HTERT RPE-1 (cell line): Measurements from ENCODE around the gene FNDC3B.

Experiments
- in situ Hi-C: fragments of 300-500 bp; cut with MboI; formaldehyde crosslinking; loops from 4 replicates; pipeline ENCODE4 v1.14.3; 2020; ENCODE audit warnings: low sequenced_read_pairs

The FNDC3B gene

GRCh38 chr3:172051957-172052354, 12.6 kb downstream of the FNDC3B start:
- in situ Hi-C loops: no loop called here

DNA sequence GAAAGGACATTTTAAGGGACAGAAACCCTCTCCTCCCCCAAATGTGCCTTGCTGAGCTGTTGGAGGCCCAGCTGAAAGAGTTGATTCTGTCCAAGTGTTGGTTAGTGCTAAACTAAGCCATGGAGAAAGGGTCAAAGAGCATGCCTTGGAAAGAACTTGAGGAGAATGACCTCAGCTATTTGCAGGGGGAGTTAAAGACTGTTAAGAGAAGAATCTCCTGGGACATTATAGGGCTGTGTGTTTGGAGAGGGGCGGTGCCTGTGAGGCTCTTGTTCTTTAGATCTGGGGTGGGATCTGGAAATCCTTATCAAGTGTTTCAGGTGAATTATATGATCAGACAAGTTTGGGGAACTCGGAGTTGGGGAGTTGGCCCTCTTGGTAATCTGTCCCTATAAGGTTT, 13.0 kb downstream of the FNDC3B start:
- in situ Hi-C loops: no loop called here

DNA sequence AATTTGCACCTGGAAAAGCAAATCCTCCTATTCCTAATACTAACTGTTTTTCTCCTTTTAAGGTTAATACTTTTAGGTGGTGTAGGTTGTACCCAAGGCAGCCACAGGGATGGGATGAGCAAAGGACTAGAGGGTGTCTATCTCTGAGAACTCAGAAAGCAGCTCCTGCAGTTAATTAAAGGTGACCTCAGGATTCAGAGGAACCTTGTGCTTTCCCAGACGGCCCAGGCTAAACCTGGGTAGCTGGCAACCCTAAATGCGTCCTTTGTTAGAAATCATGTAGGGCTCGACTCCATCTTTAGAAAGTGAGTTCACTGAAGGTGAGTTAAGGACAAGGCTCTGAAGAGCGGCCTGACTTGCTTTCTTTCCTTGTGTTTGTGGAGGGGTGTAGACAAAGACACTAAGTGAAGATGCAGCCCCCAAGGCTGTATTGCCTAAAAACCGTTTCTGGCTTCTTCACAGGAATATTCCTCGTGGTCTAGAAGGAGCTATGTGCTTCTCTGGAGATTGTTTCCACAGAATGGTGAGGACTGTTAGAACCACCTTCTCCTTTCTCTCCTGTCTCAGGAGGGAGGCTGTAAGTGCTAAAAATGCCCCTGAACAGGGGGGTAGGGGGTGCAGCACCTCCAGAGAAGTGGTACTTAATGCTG, 14.9 kb downstream of the FNDC3B start:
- in situ Hi-C loops: no loop called here

- in situ Hi-C loops: no loop called here
Measured at GRCh38 chr3:172056416-172056815, 17.0 kb downstream of the FNDC3B start.

DNA sequence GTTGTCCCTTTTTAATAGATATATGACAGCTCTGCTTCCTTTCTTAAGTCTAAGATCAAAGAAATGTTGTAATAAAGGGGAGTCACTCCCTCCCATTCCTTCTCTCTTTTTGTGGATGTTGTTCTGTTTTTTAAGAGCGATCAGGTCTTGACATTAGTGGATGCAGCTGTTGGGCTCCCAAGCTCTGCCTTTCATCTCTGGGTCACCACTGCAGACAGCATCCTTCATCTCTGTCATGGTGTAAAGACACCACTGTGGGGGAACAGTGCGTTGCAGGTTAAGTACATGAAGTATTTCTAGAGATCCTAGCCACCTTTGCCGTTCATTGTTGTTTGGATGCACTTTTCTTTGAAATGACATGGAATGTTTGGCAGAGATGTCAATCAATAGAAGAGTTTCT, 17.7 kb downstream of the FNDC3B start:
- in situ Hi-C loops: no loop called here

DNA sequence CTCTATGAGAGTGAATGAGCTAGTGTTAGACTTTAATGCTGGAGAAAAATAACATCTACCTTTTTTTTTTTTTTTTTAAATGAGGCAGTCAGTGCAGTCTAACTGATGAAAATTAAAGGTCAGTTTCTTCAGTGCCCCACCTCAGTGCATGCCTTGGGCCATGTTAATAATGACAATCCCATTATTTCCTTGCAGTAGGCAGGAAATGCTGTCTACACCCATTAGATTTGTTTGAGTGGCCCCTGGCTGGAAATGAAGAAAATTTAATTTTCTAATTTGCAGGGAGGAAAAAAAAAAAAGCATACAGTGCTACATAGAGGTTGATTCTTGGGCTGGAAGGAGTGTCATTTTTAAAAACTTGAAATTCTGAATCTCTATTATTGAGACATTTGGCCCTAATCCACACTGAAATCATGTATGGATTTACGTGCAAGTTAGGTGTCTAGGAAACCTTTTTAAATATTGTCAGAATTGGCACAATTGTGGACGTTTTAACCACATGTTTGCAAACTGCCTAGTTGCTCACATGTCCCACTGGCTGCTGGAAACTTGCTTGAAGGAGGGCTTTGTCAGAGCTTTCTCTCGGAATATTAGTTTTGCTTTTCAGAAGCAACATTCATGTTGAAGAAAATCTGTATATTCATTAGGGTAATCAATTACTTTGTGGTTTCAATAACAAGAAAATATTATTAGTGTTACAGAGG, 18.4 kb downstream of the FNDC3B start:
- in situ Hi-C loops: no loop called here

GRCh38 chr3:172059532-172059931, 20.2 kb downstream of the FNDC3B start:
- in situ Hi-C loops: no loop called here

GRCh38 chr3:172060234-172060633, 20.9 kb downstream of the FNDC3B start:
- in situ Hi-C loops: no loop called here

- in situ Hi-C loops: no loop called here
Measured at GRCh38 chr3:172061724-172062184, 22.4 kb downstream of the FNDC3B start.

- in situ Hi-C loops: no loop called here
Measured at GRCh38 chr3:172062761-172063160, 23.4 kb downstream of the FNDC3B start.

DNA sequence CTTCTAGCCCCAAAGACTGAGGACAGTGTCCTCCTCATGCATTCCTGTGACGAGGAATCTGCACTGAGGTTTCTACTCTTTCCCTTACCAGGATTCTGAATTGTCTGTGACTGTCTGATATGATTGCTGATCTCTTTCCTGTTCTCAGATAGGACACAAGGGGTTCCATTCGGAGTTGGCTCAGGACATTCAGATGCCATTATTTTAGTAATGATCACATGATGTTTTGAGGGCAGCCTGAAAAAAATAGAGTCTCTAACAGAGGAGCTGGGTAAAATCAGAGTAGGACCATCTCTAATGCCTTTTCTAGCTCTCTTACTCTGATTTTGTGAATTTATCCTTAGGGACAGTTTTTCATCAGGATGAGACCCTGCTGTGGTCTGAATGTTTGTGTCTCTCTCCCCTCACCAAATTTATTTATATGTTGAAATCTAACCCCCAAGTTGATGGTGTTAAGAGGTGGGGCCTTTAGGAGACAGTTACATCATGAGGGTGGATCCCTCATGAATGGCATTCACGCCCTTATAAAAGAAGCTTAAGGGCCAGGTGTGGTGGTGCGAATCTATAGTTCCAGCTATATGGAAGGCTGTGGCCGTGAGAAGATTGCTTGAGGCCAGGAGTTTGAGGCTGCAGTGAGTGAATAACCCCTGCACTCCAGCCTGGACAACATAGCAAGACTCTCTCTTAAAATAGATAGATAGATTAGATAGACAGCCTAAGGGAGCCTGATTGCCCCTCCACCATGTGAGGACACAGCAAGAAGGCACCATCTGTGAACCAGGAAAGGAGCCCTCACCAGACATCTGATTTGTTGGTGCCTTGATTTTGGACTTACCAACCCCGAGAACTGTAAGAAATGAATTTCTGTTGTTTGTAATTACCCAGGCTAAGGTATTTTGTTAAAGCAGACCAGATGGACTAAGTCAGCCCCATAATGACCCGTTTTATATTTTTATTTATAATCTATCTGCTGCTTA, 24.4 kb downstream of the FNDC3B start:
- in situ Hi-C loops: no loop called here

DNA sequence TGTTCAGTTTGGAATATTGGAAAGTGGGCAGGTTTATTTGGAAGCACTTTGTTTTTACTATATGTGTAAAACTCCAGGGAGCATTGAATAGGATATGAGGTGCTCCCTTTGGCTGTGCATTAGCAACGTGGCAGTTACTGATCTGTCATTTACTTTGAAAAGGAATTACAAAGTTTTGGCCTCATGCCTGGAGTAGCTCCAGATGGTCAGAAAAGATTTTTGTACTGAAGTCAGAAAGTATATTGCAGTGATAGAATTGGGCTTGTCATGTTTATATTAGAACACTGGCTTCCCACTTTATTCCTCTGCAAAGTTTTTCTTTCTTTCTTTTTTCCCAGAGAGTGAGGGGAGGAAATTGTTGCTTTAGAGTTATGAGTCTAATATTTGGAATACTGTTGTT, 26.1 kb downstream of the FNDC3B start:
- in situ Hi-C loops: no loop called here

- in situ Hi-C loops: no loop called here
Measured at GRCh38 chr3:172065967-172066762, 26.8 kb downstream of the FNDC3B start.

GRCh38 chr3:172066880-172067796, 27.8 kb downstream of the FNDC3B start:
- in situ Hi-C loops: no loop called here

DNA sequence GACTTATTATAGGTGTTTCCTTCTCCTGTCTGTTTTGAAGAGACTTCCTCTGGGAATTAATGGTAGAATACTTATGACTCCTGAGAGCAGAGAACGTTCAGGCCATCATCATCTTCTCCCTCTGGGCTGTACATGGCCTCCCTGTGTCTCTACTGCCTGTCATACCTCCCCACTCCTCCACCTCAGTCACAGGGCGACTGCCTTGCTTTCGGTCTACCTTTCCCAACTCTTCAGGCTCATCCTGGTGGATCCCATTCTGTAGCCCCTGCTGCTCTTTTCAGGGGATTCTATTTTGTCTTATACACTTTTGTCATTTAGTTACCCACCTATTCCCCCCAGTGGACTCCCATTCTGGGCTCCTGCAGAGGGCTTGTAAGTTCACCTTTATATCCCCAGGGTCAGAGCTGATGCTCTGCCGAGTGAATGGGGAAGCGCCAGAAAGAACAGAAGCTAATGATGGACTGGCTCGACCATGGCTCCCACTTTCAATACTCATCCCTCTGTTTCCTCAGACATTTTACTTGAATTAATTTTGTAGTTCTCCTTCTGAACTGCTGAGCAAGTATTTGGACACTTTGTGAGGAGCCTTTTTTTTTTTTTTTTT, 28.6 kb downstream of the FNDC3B start:
- in situ Hi-C loops: no loop called here

DNA sequence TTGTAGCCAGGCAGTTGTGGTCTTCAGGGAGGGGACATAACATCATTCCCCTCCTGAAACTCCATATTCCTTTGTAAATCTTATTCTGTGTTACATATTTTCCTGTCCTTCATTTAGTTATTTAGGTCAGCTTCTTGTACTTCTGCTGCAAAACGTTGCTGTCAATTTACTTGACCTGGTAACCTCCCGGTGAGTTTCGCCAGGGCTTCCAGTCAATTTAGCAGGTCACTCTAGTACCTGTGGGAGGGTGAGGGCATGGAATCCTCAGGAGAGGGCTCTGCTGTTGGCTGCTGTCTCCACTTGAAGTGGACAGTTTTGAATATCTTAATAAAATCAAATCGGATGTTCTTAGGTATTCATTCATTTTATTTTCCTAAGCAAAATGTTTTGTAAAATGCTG, 29.6 kb downstream of the FNDC3B start:
- in situ Hi-C loops: no loop called here

- in situ Hi-C loops: no loop called here
Measured at GRCh38 chr3:172069478-172069877, 30.1 kb downstream of the FNDC3B start.

DNA sequence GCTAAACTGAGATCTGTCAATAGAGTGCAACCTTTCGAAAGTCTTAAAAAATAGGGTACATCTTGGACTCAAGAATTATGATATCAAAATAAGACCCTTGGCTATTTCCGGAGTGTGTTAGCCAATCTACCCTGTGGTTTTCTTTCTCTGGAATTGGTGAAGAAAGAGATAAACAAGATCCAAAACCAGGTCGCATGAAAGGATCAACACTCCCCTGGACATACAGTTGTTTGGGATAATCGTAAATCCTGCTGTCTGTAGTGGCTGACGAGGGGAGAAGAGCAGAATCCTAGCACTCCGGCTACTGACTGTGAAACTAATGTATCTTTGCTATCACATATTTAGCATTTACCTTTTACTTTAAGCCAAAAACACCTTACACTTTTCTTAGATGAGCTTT, 30.9 kb downstream of the FNDC3B start:
- in situ Hi-C loops: no loop called here

GRCh38 chr3:172070802-172071201, 31.4 kb downstream of the FNDC3B start:
- in situ Hi-C loops: no loop called here
